ENCODE measurements around the gene SETD2.
A peak's percentile ranks its signal among the peaks of the same experiment; 100 is the strongest.
"Not testable (repeated sequence)": the region's sequence is repeated elsewhere in the genome, so short reads cannot be mapped to it uniquely, and the experiment has no call there.

Gene SETD2

DNA sequence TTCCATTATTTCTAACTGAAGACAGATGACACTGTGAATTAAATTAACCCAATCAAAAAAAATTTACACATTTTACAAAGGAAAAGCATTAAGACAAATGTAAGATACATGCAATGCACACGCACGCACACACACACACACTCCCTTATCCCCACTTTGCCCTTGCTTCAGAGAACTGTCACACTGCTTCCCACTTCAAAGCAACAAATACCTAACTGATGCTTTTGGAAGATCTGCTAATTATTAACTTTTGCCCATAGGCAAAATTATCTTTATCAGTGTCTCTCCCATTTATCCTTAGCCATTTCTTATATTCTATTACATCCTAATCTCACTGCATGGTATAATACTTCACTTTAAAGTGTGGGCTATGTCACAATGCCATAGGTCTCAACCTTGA, 60.3 kb downstream of the SETD2 start:
- no peak for DNase-seq (ENCODE audit: low read depth in 2 of 2)

DNA sequence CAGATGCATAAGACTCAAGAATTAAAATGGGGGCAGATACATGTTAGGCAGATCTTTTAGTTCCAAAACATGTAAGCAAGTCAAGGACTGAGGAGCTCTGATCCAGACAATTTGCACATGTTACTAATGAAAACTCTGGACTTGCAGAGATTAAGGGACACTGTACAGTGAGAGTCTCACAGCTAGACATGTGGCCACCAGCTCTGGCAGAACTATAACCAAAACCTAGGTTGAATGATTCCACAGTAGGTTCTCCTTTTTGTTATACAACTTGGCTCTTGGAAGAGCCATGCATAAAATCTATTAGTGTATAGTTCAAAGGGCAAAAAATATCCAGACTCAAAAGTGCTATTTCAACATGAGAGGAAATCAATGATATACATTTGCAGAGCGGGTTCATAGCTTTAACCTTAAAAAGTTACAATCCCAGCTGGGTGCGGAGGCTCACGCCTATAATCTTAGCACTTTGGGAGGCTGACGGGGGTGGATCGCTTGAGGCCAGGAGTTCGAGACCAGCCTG, 61.8 kb downstream of the SETD2 start:
- no peak for DNase-seq (ENCODE audit: low read depth in 2 of 2)

GRCh38 chr3:47098910-47099309, 65.0 kb downstream of the SETD2 start:
- no peak for DNase-seq (ENCODE audit: low read depth in 2 of 2)

DNA sequence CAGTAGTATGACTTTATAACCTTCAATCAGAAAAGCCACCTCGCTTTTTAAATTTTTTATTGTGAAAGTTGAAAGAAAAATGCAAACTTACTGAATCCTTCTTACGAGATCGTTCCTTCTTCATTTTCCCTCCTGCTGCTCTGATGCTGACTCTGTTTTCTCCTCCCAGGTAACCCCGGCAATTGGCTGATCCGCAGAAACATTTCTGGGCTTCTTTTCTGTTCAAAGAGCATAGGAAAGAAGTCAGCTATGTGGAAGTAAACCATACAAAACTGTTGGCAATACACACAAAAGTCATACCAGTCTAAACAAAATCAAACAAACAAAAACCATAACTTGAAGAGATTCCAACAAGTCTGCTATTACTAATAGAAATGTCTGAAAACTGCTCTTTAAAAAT, 66.0 kb downstream of the SETD2 start:
- DNase-seq (ENCODE audit: low read depth in 2 of 2) = no peak

DNA sequence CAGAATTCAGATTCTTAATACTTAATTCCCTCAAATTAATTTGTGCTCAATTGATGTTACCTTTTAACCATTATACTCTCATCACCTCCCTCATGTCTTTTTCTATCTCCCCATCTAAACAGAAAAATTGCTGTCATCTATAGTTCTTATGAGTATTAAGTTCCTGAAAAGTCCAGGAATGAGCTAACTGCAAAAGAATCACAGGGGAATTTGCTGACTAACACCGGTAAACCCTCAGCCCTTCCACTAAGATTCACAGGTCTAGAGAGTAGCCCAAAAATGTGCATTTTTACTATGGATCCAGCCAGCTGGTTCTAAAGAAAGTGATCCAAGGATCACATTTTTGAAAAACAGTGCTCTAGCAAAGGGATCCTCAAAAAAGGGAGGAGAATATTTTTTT, 67.0 kb downstream of the SETD2 start:
- DNase-seq (ENCODE audit: low read depth in 2 of 2) = no peak

DNA sequence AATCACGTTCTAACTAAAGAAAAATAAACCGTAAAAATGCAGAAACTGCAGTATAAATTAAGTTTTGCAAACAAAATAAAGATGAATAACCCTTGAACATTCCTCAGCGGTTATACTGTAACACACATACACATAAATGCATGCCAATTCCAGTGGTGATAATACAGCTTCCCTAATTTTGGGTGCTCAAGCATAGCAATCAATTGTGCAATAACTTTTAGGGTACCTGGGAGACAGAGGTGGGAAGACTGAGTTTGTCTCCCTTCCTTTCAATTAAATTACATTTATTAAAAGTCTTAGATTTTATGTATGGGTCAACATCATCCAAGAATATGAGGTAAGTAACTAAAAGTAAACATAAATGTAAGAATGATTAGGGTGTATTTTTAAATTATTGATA, 71.8 kb downstream of the SETD2 start:
- no peak for DNase-seq (ENCODE audit: low read depth in 2 of 2)

- DNase-seq (ENCODE audit: low read depth in 2 of 2) = no peak
Observed at GRCh38 chr3:47089630-47090029, 74.3 kb downstream of the SETD2 start.

GRCh38 chr3:47086071-47086470, 77.8 kb downstream of the SETD2 start:
- DNase-seq (ENCODE audit: low read depth in 2 of 2) = no peak

GRCh38 chr3:47083786-47084185, 80.1 kb downstream of the SETD2 start:
- no peak for DNase-seq (ENCODE audit: low read depth in 2 of 2)

DNA sequence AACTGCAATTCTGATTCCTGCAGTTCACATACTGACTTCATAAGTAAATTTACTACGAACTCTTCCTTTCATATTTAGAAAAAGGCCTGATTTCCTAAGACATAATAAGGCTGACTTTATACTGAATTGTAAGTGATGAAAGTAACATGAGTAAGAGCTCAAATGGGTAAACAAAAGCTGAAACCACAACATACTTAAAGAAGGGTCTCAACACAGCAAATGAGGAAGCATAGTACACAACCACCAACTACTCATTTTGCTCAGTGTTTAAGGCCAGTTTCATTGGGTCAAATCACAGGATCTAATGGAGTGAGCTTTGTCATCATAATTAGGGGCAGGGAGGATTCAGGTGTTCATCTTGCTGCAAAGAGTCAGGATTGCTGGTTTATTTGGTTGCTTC, 81.4 kb downstream of the SETD2 start:
- no peak for DNase-seq (ENCODE audit: low read depth in 2 of 2)

DNA sequence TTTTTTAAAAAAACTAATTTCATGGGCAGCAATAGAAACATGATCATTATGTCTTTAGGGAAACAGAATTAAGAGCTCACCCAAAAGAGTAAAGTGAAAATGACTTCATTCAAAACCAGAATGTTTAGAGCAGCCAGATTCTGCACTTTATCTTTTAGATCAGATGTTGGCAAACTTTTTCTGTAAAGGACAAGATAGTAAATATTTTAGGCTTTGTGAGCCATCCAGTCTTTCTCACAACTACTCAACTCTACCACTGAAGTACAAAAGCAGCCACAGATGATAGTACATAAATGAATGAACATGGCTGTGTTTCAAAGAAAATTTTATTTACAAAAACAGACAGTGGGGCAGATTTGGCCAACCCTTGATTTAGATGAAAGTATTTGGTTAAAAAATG, 84.5 kb downstream of the SETD2 start:
- no peak for DNase-seq (ENCODE audit: low read depth in 2 of 2)

DNA sequence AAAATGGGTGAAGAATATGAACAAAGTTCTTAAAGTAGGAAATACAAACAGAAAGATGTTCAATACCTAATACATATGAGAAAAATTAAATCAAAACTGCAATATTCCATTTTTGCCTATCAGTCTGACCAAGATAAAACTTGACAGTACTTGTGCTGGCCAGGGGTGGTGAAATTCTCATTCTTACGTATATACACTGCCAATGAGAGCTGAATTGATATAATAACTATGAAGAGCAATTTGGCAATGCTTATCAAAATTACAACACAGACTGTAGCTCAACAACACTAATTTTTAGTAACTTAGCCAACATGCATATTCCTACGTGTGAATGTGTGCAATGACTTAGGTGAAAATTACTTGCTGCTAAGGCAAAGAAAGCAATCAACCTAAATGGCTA, 90.2 kb downstream of the SETD2 start:
- DNase-seq (ENCODE audit: low read depth in 2 of 2) = no peak

DNA sequence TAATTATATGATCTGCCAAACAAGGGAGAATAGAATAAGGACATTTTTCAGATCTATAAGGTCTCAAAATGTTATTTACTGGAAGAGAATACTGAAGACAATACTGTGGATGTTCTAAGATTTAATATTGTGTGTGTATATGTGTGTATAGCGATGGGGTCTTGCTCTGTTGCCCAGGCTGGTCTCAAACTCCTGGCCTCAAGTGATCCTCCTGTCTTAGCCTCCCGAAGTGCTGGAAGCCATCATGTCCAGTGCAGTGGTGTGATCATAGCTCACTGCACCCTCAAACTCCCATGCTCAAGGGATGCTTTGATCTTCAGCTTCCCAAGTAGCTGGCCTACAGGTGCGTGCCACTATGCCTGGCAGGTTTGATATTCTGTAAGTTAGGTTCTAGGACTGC, 93.1 kb downstream of the SETD2 start:
- no peak for DNase-seq (ENCODE audit: low read depth in 2 of 2)

DNA sequence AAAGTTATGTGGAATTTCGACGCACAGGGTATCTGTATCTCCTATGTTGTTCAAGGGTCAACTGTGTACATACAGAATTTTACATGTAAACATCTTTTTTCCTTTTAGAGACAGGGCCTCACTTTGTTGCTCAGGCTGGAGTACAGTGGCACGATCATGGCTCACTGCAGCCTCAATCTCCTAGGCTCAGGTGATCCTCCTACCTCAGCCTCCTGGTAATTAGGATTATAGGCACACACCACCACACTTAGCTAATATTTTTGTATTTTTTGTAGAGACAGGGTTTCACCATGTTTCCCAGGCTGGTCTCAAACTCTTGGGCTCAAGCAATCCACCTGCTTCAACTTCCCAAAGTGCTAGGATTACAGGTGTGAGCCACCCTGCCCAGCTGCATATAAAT, 97.7 kb downstream of the SETD2 start:
- not testable (repeated sequence) for DNase-seq (ENCODE audit: low read depth in 2 of 2)

DNA sequence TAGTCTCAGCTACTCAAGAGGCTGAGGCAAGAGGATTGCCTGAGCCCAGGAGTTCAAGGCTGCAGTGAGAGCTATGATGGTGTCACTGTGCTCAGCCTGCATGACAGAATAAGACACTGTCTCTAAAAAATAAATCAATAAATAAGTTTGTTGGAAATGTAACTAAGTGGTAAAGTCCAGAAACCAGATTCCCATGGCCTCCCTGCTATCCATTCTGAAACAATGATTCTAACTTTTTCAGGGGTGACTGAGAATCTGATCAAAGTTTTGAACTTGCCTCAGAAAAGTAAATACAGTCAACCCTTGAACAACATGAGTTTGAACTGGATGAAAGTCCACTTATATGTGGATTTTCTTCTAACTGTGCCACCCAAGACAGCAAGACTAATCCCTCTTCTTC, 98.2 kb downstream of the SETD2 start:
- DNase-seq (ENCODE audit: low read depth in 2 of 2) = no peak

- DNase-seq (ENCODE audit: low read depth in 2 of 2) = no peak
Observed at GRCh38 chr3:47065058-47065457, 98.9 kb downstream of the SETD2 start.

GRCh38 chr3:47057212-47057671, 106.7 kb downstream of the SETD2 start:
- DNase-seq (ENCODE audit: low read depth in 2 of 2) = peak; percentile 37 to 38

DNA sequence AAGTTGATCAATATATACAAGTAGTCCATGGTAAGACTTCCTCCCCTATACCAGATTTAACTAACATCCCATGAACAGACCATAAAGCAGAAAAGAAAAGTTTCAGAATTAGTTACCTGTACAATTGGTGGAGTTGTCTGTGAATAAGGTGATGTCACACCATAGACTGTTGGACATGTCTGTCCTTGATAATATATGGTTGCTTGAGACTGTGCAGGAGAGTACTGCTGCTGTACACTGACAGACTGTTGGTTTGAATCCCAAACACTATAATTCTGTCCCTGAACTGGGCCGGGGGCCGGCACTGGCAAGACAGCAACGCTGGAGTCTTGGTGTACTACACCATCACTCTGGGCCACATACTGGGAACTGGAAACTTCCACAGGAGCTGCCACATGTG, 107.2 kb downstream of the SETD2 start:
- DNase-seq (ENCODE audit: low read depth in 2 of 2) = no peak

DNA sequence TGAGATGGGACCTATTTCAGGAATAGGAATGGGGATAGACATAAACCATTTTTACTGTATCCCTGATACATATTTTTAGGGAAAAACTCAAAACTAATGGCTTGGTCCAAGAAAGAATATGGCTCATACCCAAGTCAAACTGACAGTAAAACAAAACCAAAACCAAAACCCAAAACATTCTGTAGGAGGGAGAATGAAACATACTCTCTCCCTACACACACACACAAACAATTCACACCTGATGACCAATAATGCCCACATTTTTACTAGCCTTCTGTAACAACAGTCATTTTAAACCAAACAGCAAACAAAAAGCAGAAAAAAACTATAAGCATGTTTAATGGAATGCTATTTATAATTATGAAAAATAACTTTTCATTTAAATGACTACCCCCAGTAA, 109.5 kb downstream of the SETD2 start:
- DNase-seq (ENCODE audit: low read depth in 2 of 2) = no peak

DNA sequence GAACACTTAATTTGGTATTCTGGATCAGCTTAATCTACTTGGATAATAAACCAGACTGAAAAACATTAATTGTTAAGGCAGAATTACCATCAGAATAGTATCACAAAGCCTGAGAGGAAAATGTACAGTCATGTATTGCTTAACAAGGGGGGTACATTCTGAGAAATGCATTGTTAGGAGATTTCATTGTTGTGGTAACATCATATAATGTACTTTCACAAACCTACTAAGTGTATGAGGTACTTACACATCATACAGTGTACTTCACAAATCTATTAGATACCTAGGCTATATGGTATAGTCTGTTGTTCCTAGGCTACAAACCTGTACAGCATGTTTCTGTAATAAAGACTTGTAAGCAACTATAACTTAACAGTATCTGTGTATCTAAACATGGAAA, 116.2 kb downstream of the SETD2 start:
- no peak for DNase-seq (ENCODE audit: low read depth in 2 of 2)

DNA sequence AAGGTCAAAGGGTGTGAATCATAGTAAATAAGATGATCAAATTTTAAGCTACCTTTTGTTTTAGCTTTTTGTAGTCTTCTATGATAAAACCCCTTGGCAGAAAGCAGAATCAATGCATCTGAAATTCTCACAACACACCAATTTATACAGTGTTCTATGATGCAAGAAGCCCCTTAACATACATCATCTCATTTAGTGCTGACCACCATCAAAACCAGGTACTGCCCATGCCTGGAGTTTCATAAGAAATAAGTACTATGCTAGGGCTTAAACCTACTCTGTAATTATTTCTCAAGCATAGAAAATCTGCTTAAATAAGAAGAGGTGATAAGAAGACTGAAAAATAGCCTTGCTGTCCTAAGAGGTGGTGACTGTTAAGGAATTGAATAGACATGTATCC, 116.8 kb downstream of the SETD2 start:
- no peak for DNase-seq (ENCODE audit: low read depth in 2 of 2)

GRCh38 chr3:47042231-47042791, 121.6 kb downstream of the SETD2 start:
- no peak for DNase-seq (ENCODE audit: low read depth in 2 of 2)

DNA sequence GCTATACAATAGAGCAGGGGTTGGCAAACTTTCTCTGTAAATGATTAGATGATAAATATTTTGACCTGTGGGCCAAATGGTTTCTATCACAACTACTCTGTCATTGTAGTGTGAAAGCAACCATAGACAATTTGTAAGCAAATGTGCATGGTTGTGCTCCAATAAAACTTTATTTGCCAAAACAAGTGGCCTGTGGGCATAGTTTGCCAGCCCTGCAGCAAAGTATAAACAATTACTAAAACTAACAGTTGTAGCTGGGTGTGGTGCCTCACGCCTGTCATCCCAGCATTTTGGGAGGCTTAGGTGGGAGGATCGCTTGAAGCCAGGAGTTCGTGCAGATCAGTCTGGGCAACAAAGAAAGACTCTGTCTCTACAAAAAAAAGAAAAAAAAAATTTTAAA, 122.8 kb downstream of the SETD2 start:
- no peak for DNase-seq (ENCODE audit: low read depth in 2 of 2)

DNA sequence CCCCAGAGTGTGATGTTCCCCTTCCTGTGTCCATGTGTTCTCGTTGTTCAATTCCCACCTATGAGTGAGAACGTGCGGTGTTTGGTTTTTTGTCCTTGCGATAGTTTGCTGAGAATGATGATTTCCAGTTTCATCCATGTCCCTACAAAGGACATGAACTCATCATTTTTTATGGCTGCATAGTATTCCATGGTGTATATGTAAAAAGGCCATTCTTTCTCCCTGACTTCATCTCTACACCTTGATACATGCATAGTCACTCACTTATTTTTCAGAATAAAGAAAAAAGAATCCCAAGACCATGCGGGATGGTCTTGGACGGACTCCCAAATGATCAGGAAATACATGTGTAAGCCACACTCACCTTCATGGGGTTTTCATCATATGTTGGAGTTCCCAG, 126.6 kb downstream of the SETD2 start:
- not testable (repeated sequence) for DNase-seq (ENCODE audit: low read depth in 2 of 2)

All from stimulated activated CD4-positive, alpha-beta T cell treated with anti-CD3 and anti-CD28 coated beads, Interleukin-15, amount 100 ng/mL, for 48 hours (primary cell).